MM.1S (cell line): ENCODE results near the gene SMPD3.

ENCODE experiments used
- CTCF ChIP-seq: fragments of 300-600 bp; sonication (generic); IDR thresholded peaks from 2 replicates; pipeline ENCODE4 v1.5.1; 2016; ENCODE audit warnings: antibody characterized with exemption, low read length, mixed read lengths
- EZH2 ChIP-seq: fragments of 300-600 bp; sonication (generic); optimal IDR thresholded peaks from 2 replicates; pipeline ENCODE3; 2017; ENCODE audit warnings: low read depth, mild to moderate bottlenecking, antibody characterized with exemption, low read length, mixed read lengths
- EZH2phosphoT487 ChIP-seq: fragments of 300-600 bp; sonication (generic); IDR thresholded peaks from 2 replicates; pipeline ENCODE4 v1.6.1; 2018; ENCODE audit warnings: antibody characterized with exemption, low read length

GRCh38 chr16:68376590-68376989 is 71.7 kb downstream of the SMPD3 start:
- no peak for TF ChIP-seq CTCF
- no peak for TF ChIP-seq EZH2
- no peak for TF ChIP-seq EZH2phosphoT487
